ENCODE measurements around the gene RASSF5. TPM values are rescaled to one million over a fixed set of nuclear protein-coding genes. Genes with fewer than 3 reads are reported as not detected.

Gene RASSF5
- total and polyA plus RNA-seq, 2 of the 13 experiments (the other 11 are each of a cell fraction or from before 2014, with no cell fraction given): 0.18 to 0.40 TPM

DNA sequence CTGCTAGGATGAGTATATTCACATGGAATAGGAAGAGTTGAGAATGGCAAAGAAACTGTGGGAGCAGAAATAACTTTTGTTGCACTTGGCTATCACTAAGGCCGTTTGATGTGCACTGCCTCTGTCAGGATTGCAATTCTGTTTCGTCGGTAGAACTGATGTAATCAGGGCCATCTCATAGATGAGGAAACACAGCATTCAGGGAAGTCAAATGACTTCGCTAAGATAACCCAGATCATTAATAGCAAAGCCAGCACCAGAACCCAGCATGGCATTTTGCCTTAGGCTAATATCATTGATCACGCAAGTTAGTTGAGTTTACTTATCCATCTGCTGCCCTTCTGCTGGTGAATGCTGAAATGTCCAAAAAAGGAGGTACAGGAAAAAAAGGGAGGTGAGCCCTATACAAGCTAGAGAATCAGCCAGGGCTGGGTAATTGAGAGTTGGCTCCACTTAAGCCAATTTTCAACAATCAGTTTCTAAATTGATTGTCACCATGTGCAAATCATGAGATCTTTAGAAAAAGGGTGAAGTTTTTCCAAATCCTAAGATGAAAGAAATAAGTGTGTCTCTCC, 7.6 kb downstream of the RASSF5 start:
- H3K36me3 ChIP-seq (replicated peaks in 1 of 2; ENCODE audit: control insufficient read depth in 1 of 2, insufficient read depth in 2 of 2, low read length in 2 of 2): no peaks in the 10 kb centered on the region
- no peak for ATAC-seq
- no peak for FAIRE-seq
- no peak overlapping the region for H3K9ac ChIP-seq (ENCODE audit: insufficient read depth, low read depth, low read length)
- TF ChIP-seq, protein P1, sequence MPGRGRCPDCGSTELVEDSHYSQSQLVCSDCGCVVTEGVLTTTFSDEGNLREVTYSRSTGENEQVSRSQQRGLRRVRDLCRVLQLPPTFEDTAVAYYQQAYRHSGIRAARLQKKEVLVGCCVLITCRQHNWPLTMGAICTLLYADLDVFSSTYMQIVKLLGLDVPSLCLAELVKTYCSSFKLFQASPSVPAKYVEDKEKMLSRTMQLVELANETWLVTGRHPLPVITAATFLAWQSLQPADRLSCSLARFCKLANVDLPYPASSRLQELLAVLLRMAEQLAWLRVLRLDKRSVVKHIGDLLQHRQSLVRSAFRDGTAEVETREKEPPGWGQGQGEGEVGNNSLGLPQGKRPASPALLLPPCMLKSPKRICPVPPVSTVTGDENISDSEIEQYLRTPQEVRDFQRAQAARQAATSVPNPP (CRISPR knock-in tag; IDR thresholded peaks at IDR 0.05): no peak
- TF ChIP-seq SETDB1 (CRISPR knock-in tag; IDR thresholded peaks at IDR 0.05; ENCODE audit: borderline replicate concordance) (no peak), XRCC5 (optimal IDR thresholded peaks at IDR 0.05; ENCODE audit: low read length) (no peak)
- TF ChIP-seq, protein P2, sequence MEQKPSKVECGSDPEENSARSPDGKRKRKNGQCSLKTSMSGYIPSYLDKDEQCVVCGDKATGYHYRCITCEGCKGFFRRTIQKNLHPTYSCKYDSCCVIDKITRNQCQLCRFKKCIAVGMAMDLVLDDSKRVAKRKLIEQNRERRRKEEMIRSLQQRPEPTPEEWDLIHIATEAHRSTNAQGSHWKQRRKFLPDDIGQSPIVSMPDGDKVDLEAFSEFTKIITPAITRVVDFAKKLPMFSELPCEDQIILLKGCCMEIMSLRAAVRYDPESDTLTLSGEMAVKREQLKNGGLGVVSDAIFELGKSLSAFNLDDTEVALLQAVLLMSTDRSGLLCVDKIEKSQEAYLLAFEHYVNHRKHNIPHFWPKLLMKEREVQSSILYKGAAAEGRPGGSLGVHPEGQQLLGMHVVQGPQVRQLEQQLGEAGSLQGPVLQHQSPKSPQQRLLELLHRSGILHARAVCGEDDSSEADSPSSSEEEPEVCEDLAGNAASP (CRISPR knock-in tag; IDR thresholded peaks at IDR 0.05; ENCODE audit: borderline replicate concordance): no peak
- TF ChIP-seq, protein P3, sequence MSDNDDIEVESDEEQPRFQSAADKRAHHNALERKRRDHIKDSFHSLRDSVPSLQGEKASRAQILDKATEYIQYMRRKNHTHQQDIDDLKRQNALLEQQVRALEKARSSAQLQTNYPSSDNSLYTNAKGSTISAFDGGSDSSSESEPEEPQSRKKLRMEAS (IDR thresholded peaks at IDR 0.05): no peak
- intact Hi-C loops (cut with micrococcal nuclease; ENCODE audit: unreplicated experiment): no loop called here
- no peak for DNase-seq (ENCODE audit: low spot score)
- no TSS peak for BruUV-seq (replicated peaks)
- WGBS (ENCODE audit: low lambda C conversion rate): 30% methylated on average over 5 of the region's 5 CpGs
- H2AFZ ChIP-seq (ENCODE audit: low read length): no peak overlapping the region
- H3K4me1 ChIP-seq (ENCODE audit: insufficient read depth, low read length): peaks cover 44% of the 10 kb centered on the region
- H3K27me3 ChIP-seq (ENCODE audit: control insufficient read depth in 1 of 2, insufficient read depth in 2 of 2, low read length in 2 of 2): peaks cover 0 to 1% of the 10 kb centered on the region in 2 experiments; a peak in 2 of 5 replicates
- H4K20me1 ChIP-seq (ENCODE audit: insufficient read depth, low read length): no peaks in the 10 kb centered on the region
- ChIA-PET POLR2A (no interaction called here), CTCF (ENCODE audit: low intra/inter-chr PET ratio, low total read pairs) (no interaction called here)
- in situ Hi-C loops (cut with HindIII; ENCODE audit: extremely low pct_ligation_motif_present, low pct_unique_long_range_greater_than_20kb): no loop called here
- no peak overlapping the region for H3K4me3 ChIP-seq (replicated peaks in 1 of 3; ENCODE audit: insufficient read depth in 1 of 3, low read depth in 2 of 3, low read length in 3 of 3)
- no peak overlapping the region for H3K27ac ChIP-seq (ENCODE audit: extremely low read length, insufficient read depth, low read length)
- no peaks in the 10 kb centered on the region for H3K79me2 ChIP-seq (ENCODE audit: insufficient read depth, low read length)
- no peak overlapping the region for H3K4me2 ChIP-seq (ENCODE audit: low read depth, low read length)
- H3K9me3 ChIP-seq (ENCODE audit: low read length): no peaks in the 10 kb centered on the region

DNA sequence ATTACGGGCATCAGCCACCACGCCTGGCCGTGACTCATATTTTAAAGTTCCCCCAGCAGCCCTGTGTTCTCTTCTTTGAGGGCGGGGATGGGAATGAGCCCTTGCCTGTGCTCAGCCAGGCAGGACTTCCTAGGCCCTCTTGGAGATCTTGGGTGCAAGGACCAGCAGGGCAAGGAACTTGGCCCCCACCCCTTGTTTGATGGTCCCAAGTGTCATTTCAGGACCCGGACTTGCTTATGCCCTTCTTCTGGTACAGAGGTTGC, 9.3 kb downstream of the RASSF5 start:
- in situ Hi-C loops (cut with HindIII; ENCODE audit: extremely low pct_ligation_motif_present, low pct_unique_long_range_greater_than_20kb): no loop called here
- Histone ChIP-seq H3K79me2 (ENCODE audit: insufficient read depth, low read length) (no peaks in the 10 kb centered on the region), H3K4me3 (replicated peaks in 1 of 3; ENCODE audit: insufficient read depth in 1 of 3, low read depth in 2 of 3, low read length in 3 of 3) (no peak overlapping the region), H3K27ac (ENCODE audit: extremely low read length, insufficient read depth, low read length) (no peak overlapping the region), H3K4me2 (ENCODE audit: low read depth, low read length) (no peak overlapping the region), H3K4me1 (ENCODE audit: insufficient read depth, low read length) (peaks cover 38% of the 10 kb centered on the region), H3K27me3 (ENCODE audit: control insufficient read depth in 1 of 2, insufficient read depth in 2 of 2, low read length in 2 of 2) (peaks cover 0 to 1% of the 10 kb centered on the region in 2 experiments; a peak in 2 of 5 replicates), H4K20me1 (ENCODE audit: insufficient read depth, low read length) (no peaks in the 10 kb centered on the region), H3K9ac (ENCODE audit: insufficient read depth, low read depth, low read length) (no peak overlapping the region), H3K9me3 (ENCODE audit: low read length) (no peaks in the 10 kb centered on the region), H3K36me3 (replicated peaks in 1 of 2; ENCODE audit: control insufficient read depth in 1 of 2, insufficient read depth in 2 of 2, low read length in 2 of 2) (no peaks in the 10 kb centered on the region), H2AFZ (ENCODE audit: low read length) (no peak overlapping the region)
- POLR2A ChIA-PET: no interaction called here
- WGBS (ENCODE audit: low lambda C conversion rate): 83% methylated on average over 4 of the region's 5 CpGs
- CTCF ChIA-PET (ENCODE audit: low intra/inter-chr PET ratio, low total read pairs): no interaction called here
- DNase-seq (ENCODE audit: low spot score): no peak
- TF ChIP-seq, protein P4, sequence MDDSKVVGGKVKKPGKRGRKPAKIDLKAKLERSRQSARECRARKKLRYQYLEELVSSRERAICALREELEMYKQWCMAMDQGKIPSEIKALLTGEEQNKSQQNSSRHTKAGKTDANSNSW (CRISPR knock-in tag; IDR thresholded peaks at IDR 0.05; ENCODE audit: borderline replicate concordance): no peak
- TF ChIP-seq BHLHE40 (IDR thresholded peaks at IDR 0.05; ENCODE audit: low read length) (no peak), FOXO1 (CRISPR knock-in tag; IDR thresholded peaks at IDR 0.05) (no peak), TRIM24 (CRISPR knock-in tag; IDR thresholded peaks at IDR 0.05) (no peak), ZFP36L1 (CRISPR knock-in tag; IDR thresholded peaks at IDR 0.05) (no peak), REPIN1 (CRISPR knock-in tag; IDR thresholded peaks at IDR 0.05; ENCODE audit: borderline replicate concordance, low read depth) (no peak), DMAP1 (CRISPR knock-in tag; IDR thresholded peaks at IDR 0.05) (no peak), NCOA1 (CRISPR knock-in tag; IDR thresholded peaks at IDR 0.05) (no peak), NFRKB (IDR thresholded peaks at IDR 0.05) (no peak), ZNF674 (CRISPR knock-in tag; IDR thresholded peaks at IDR 0.05; ENCODE audit: low read depth) (no peak)
- no peak for ATAC-seq
- no peak for FAIRE-seq
- intact Hi-C loops (cut with micrococcal nuclease; ENCODE audit: unreplicated experiment): no loop called here
- BruUV-seq (replicated peaks): no TSS peak
